Measurements from ENCODE around the gene SATB2.

- TF ChIP-seq CTCF (IDR thresholded peaks at IDR 0.05; ENCODE audit: low read length) (no peak), EZH2 (IDR thresholded peaks at IDR 0.05; ENCODE audit: borderline replicate concordance, low read length) (no peak)
These were observed 68.9 kb downstream of the SATB2 start for GRCh38 chr2:199388728-199389268.

Measured in OCI-LY1 (cell line).